Activated CD4-positive, alpha-beta T cell treated with anti-CD3 and anti-CD28 coated beads for 1 hour (primary cell): Measurements from ENCODE around the gene MACF1.

ENCODE experiments used
- DNase-seq: peaks from one replicate; pipeline ENCODE4 v3.0.0-alpha.2; 2020

MACF1 gene

GRCh38 chr1:39268112-39268581, 63.7 kb downstream of the MACF1 start:
- no peak for DNase-seq

DNA sequence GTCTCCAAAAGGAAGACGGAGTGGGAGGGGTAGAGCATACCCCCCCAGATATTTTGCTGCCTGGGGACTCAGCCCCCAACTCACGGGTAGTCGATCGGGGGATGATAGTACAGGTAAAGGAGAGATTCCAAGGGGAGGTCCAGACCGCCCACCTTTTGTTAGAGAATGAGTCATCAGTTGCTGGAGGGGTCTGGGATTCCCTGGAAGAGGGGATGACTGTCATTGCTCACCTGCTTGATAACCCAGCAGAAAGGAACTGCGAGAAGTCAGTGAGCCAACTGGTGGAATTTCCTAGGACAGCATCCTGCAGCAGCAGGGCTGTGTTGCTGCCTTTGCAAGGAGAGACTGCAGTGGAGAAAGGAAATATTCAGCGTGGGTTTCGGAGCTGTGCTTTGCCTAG, 64.4 kb downstream of the MACF1 start:
- DNase-seq, result no peak

DNA sequence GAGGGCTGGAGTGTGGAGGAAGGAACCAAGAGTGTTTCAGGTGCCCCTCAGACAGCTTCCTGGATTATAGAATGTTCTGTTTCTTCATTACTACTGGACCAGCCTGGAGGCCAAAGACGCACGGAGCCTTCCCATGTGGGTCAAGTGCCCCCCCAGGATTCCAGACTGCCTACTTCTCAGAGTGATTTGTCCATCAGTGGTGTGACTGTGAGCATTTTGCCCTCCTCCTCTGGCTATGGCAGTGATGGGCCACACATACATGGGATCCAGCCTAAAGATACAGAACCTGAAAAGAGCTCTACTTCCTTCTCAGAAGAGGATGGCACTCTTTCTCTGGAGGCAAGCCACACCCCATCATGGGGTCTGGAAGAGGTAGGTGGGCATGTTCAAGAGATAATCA, 64.9 kb downstream of the MACF1 start:
- no peak for DNase-seq

GRCh38 chr1:39269791-39270342, 65.4 kb downstream of the MACF1 start:
- no peak for DNase-seq

- no peak for DNase-seq
These were observed 65.9 kb downstream of the MACF1 start for GRCh38 chr1:39270368-39270767.

DNA sequence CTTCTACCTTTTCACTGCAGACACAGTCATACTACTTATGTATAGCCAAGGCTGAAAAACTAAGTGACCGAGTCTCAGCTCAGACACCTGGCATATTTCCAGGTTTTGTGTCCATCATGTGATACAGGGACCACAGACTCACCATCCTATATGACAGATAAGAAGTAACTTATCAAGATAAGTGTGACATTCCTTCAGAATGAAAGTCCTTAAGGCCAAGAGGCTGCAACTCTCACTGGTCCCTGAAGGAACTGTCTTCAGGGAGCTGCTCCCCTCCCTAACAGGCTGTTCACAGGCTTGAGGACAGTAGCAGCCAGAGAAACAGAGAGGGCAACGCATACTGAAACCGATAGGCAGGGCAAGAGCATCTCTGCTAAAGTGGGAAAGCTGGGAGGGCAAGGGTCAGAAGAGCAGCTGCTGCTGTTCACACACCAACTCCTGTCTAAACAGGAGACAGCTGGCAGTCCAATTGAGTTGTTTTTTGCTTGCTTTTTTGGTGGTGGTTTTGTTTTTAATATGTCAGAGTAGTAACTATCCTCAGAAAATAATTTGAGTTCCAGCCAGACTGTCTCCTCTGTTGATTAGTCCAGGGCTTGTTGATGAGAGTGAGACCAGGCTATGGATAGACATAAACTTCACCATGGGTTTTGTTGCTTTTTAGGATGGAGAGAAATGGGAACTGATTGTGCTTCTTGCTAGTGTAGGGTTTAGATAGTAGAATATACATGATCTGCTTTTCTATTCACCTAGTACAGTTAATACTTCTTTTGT, 67.7 kb downstream of the MACF1 start:
- no peak for DNase-seq

GRCh38 chr1:39272798-39273469, 68.4 kb downstream of the MACF1 start:
- DNase-seq, result no peak

DNA sequence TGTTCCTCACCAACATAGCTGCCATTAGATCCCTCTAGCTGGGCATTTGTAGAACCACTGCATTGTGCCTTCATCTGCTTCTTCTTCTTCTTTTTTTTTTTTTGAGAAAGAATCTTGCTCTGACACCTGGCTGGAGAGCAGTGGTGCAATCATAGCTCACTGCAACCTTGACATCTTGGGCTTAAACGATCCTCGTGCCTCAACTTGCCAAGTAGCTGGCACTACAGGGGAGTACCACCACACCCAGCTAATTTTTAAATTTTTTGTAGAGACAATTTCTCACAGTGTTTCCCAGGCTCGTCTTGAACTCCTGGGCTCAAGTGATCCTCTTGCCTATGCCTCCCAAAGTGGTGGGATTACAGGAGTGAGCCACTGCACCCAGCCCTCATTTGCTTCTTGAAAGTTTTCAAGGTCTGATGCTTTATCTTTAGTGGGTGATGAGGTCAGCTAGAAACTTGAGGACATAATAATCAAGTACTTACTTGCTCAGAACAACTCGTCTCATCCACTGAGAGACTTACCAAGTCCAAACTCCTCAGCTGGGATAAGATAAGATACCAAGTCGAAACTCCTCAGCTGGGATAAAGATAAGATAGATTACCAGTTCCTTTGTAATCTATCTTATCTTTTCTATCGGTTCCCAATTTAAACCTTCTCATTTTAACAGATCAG, 71.5 kb downstream of the MACF1 start:
- DNase-seq, result no peak

DNA sequence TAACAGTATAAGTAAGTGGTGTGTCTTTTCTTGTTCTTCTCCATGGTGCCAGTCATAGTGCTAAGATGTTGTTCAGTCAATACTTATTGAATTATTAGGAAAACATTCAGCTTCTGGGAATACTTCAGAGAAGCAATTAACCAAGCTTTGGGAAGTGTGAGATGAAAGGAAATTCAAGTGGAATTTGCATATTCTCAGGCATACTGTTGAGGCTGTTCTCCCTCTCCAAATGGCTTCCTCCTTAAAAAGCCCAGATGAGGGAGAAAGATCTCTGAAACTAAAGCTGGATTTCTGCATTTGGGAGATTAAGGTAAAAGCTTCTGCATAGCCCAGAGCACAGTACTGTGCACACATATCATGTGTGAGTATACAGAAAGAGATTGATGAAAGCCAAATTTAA, 73.4 kb downstream of the MACF1 start:
- DNase-seq, result no peak

DNA sequence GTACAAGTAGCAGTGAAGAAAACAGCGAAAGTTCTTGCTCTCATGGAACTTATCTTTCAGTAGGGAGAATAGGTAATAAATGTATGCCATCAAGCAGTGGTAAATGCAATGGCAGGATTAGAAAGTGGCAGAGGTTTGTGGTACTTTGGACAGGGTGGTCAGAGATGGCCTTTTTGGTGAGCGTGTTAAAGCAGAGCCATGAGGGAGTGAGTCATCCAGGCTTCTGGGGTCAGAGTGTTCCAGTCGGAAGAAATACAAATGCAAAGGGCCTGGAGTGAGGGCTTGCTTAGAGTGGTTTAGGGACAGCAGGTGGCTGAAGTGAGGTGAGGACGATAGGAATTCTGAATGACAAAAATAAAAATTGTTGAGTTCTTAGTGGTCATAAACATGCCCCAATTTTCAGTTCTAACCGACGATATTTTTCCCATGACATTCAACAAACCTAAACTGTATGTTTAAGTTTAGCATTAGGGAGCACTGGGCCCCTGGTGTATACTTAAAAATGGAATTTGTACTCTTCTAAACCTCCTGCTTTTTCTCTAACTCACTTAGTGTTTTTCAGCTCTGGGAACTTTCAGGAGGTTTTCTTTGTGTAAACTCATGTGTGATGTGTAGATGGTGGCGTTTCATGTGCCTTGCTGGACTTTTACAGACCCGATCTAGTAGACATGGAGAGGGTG, 78.2 kb downstream of the MACF1 start:
- DNase-seq, result no peak

DNA sequence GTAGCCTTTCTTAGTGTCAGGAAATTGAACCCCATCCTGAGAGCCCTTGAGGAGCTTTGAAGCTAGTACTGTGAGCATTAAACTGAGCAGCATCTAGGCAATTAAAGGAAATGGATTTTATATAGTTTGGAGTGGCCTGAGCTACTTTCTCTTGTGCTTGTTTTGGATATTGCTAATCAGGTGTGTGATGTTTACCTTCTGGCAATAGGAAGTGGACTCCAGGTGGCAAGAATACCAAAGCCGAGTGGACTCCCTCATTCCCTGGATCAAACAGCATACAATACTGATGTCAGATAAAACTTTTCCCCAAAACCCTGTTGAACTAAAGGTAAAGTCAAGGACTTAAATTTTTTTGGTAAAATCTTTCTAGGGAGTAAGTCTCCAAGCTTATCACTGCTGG, 79.4 kb downstream of the MACF1 start:
- no peak for DNase-seq

- no peak for DNase-seq
These were observed 83.0 kb downstream of the MACF1 start for GRCh38 chr1:39287541-39287940.

DNA sequence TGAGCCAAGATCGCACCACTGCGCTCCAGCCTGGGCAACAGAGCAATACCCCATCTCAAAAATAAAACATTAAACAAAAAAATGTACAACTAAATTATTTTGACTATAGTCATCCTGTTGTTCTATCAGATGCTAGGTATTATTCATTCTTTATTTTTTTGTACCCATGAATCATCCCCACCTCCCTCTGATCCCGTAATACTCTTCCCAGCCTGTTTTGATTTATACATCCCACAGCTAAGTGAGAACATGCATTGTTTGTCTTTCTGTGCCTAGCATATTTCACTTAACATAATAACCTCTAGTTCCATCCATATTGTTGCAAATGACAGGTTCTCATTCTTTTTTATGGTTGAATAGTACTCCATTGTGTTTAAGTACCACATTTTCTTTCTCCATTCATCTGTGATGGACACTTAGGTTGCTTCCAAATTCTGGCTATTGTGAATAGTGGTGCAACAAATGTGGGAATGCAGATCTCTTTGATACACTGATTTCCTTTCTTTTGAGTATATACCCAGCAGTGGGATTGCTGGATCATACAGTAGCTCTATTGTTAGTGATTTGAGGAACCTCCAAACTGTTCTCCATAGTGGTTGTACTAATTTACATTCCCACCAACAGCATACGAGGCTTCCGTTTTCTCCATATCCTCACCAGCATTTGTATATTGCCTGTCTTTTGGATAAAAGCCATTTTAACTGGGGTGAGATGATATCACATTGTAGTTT, 84.4 kb downstream of the MACF1 start:
- no peak for DNase-seq

GRCh38 chr1:39292401-39292800, 87.9 kb downstream of the MACF1 start:
- DNase-seq, result no peak

- no peak for DNase-seq
These were observed 89.0 kb downstream of the MACF1 start for GRCh38 chr1:39293375-39294070.

DNA sequence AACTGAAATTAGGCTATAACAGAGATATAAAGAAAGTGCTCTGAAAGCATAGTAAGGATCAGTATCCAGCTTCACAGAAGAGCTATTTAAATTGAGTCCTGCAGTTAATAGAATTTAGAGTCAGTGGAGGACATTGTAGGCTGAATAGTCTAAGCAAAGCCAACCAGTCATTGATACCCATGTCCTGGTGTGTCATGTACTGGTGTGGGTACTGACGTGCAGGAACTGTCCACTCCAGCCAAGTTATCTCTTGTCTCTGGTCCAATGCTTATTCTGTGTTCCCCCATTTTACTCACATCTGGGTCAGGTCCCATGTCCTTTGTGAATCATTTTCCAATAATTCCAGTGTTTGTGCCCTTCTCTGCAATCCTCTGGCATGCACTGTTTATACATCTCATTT, 90.0 kb downstream of the MACF1 start:
- no peak for DNase-seq

GRCh38 chr1:39295901-39296300, 91.4 kb downstream of the MACF1 start:
- no peak for DNase-seq

- no peak for DNase-seq
These were observed 93.1 kb downstream of the MACF1 start for GRCh38 chr1:39297551-39297950.

GRCh38 chr1:39301606-39302005, 97.1 kb downstream of the MACF1 start:
- no peak for DNase-seq

DNA sequence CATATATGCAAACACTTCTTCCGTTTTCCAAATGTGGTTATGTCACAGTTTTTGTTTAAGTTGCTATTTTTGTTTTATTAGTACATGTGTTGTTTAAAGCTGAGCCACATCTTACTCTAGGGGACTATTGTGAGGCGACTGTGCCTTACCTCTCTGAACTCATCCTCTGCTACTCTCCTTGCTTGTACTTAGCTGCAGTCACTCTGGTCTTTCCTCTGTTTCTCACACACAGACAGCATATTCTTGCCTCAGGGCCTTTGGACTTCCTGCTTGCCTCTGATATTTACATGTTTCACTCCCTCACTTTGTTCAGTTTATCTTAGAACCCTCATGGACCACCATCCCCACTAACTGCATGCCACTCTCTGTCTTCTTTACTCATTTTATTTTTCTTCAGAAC, 101.1 kb downstream of the MACF1 start:
- DNase-seq, result no peak

- DNase-seq, result no peak
These were observed 105.5 kb downstream of the MACF1 start for GRCh38 chr1:39310015-39310414.

- no peak for DNase-seq
These were observed 106.2 kb downstream of the MACF1 start for GRCh38 chr1:39310691-39311090.
